Liver (tissue), 3 donors: ENCODE measurements around the gene RASSF10.

Source experiments
- FOXA2 ChIP-seq: IDR thresholded peaks from 2 replicates; pipeline ENCODE4 v1.6.1; 2016; ENCODE audit warnings: antibody characterized with exemption
- GABPA ChIP-seq, 2 donors: IDR thresholded peaks in 1 of 2; conservative IDR thresholded peaks in 1 of 2; 2 replicates each; pipeline ENCODE4 v1.6.1; 2016; ENCODE audit warnings: antibody characterized with exemption in 2 of 2, mild to moderate bottlenecking in 1 of 2, moderate library complexity in 1 of 2
- NR2F2 ChIP-seq: IDR thresholded peaks from 2 replicates; pipeline ENCODE4 v1.6.1; 2016; ENCODE audit warnings: antibody characterized with exemption
- RAD21 ChIP-seq, 2 donors: IDR thresholded peaks; 2 replicates each; pipeline ENCODE4 v1.6.1; 2016; ENCODE audit warnings: antibody characterized with exemption in 2 of 2, mild to moderate bottlenecking in 2 of 2
- SP1 ChIP-seq: IDR thresholded peaks from 2 replicates; pipeline ENCODE4 v1.6.1; 2018; ENCODE audit warnings: antibody characterized with exemption, mild to moderate bottlenecking
- TAF1 ChIP-seq: conservative IDR thresholded peaks from 2 replicates; pipeline ENCODE4 v1.6.1; 2016; ENCODE audit warnings: antibody characterized with exemption, mild to moderate bottlenecking
- YY1 ChIP-seq: IDR thresholded peaks from 2 replicates; pipeline ENCODE4 v1.6.1; 2016; ENCODE audit warnings: antibody characterized with exemption, mild to moderate bottlenecking
- ZBTB33 ChIP-seq: IDR thresholded peaks from 2 replicates; pipeline ENCODE4 v1.6.1; 2016; ENCODE audit warnings: antibody characterized with exemption
- TF ChIP-seq, protein P1 (sequence below): fragments of 150-350 bp; IDR thresholded peaks from 2 replicates; pipeline ENCODE4 v1.5.1; 2017; ENCODE audit warnings: improper control_type of control experiment, low read depth, low read length; ENCODE audit not compliant: missing input control
- TF ChIP-seq, protein P2 (sequence below): IDR thresholded peaks from 2 replicates; pipeline ENCODE4 v1.6.1; 2016; ENCODE audit warnings: antibody characterized with exemption
- TF ChIP-seq, protein P3 (sequence below): IDR thresholded peaks from 2 replicates; pipeline ENCODE4 v1.6.1; 2016; ENCODE audit warnings: antibody characterized with exemption, mild to moderate bottlenecking
- donor health status: healthy.
- donor health status: healthy.

- TF ChIP-seq YY1 (no peak), ZBTB33 (no peak), SP1 (no peak), GABPA (IDR thresholded peaks at IDR 0.05 in 1 of 2, conservative IDR thresholded peaks at IDR 0.05 in 1 of 2) (no peak), RAD21 (IDR thresholded peaks at IDR 0.05) (no peak), TAF1 (no peak), NR2F2 (no peak), FOXA2 (no peak)
- TF ChIP-seq, protein P1, sequence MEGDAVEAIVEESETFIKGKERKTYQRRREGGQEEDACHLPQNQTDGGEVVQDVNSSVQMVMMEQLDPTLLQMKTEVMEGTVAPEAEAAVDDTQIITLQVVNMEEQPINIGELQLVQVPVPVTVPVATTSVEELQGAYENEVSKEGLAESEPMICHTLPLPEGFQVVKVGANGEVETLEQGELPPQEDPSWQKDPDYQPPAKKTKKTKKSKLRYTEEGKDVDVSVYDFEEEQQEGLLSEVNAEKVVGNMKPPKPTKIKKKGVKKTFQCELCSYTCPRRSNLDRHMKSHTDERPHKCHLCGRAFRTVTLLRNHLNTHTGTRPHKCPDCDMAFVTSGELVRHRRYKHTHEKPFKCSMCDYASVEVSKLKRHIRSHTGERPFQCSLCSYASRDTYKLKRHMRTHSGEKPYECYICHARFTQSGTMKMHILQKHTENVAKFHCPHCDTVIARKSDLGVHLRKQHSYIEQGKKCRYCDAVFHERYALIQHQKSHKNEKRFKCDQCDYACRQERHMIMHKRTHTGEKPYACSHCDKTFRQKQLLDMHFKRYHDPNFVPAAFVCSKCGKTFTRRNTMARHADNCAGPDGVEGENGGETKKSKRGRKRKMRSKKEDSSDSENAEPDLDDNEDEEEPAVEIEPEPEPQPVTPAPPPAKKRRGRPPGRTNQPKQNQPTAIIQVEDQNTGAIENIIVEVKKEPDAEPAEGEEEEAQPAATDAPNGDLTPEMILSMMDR, result no peak
- TF ChIP-seq, protein P2, sequence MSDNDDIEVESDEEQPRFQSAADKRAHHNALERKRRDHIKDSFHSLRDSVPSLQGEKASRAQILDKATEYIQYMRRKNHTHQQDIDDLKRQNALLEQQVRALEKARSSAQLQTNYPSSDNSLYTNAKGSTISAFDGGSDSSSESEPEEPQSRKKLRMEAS, result no peak
- TF ChIP-seq, protein P3, sequence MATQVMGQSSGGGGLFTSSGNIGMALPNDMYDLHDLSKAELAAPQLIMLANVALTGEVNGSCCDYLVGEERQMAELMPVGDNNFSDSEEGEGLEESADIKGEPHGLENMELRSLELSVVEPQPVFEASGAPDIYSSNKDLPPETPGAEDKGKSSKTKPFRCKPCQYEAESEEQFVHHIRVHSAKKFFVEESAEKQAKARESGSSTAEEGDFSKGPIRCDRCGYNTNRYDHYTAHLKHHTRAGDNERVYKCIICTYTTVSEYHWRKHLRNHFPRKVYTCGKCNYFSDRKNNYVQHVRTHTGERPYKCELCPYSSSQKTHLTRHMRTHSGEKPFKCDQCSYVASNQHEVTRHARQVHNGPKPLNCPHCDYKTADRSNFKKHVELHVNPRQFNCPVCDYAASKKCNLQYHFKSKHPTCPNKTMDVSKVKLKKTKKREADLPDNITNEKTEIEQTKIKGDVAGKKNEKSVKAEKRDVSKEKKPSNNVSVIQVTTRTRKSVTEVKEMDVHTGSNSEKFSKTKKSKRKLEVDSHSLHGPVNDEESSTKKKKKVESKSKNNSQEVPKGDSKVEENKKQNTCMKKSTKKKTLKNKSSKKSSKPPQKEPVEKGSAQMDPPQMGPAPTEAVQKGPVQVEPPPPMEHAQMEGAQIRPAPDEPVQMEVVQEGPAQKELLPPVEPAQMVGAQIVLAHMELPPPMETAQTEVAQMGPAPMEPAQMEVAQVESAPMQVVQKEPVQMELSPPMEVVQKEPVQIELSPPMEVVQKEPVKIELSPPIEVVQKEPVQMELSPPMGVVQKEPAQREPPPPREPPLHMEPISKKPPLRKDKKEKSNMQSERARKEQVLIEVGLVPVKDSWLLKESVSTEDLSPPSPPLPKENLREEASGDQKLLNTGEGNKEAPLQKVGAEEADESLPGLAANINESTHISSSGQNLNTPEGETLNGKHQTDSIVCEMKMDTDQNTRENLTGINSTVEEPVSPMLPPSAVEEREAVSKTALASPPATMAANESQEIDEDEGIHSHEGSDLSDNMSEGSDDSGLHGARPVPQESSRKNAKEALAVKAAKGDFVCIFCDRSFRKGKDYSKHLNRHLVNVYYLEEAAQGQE, result no peak
These were observed 31.9 kb downstream of the RASSF10 start for GRCh38 chr11:13040969-13041561.
